Stimulated activated CD8-positive, alpha-beta memory T cell treated with anti-CD3 and anti-CD28 coated beads, Interleukin-12 subunit alpha, Interleukin-12 subunit beta, amount 100 ng/mL, for 24 hours (primary cell): ENCODE measurements around the gene DNMT3A.
"Not testable (repeated sequence)": the region's sequence is repeated elsewhere in the genome, so short reads cannot be mapped to it uniquely, and the experiment has no call there.

Experiments
- DNase-seq: peaks from one replicate; pipeline ENCODE4 v3.0.0-alpha.2; 2020; ENCODE audit errors: extremely low read depth

Gene DNMT3A

DNA sequence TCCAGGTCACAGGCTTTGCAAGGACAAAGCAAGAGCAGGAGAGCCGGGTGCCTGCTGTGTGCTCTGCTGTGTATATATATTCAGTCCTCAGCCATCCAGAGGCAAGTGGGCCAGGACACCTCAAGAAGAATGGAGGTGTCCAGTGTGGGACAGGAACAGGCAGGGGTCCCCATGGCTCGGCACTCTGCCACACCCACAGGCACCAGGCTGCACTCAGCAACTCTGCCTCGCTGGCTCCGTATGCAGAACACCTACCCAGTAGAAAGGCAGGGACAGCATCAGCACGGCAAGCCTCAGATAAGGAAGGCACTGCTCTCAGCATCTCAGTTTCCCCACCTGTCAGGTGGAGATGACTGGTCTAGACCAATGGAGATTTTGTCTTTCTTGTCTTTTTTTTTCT lies 57.8 kb downstream of the DNMT3A start:
- no peak for DNase-seq

DNA sequence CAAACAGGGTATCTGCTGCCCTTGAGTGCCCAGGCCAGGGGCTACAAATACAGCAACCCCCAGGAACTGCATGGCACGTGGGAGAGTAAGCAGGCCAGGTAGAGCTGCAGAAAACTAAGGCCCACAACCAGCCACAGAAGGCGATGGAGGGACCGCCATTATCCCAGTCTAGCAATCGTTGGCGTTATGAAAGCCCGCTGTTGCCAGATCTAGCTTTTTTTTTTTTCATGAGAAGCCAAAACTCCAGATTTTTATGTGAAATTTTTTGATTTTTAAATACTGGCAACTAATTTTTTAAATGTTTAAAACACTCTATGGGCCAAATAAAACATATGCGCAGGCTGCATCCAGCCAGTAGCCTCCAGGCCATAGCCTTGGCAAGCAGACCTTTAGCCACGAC lies 59.8 kb downstream of the DNMT3A start:
- no peak for DNase-seq

DNA sequence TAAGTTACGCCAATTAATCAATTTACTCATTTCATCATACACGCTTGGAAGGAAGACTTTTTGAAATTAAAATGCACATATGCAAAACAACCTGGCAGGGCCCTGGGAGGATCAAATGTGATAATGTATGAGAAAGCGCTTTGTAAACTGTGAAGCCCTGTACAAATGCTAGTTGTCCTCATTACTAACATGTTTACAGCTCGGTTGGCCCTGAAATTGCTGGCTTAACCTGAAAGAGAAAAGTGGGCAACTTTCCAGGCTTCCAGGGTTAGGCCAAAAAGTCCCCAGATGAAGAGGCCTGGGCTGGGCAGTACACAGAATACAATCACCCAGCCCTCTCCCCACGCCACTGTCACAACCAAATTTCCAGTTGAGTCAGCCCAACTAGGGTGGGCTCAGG lies 60.2 kb downstream of the DNMT3A start:
- DNase-seq: no peak

GRCh38 chr2:25280051-25280687 lies 61.6 kb downstream of the DNMT3A start:
- DNase-seq: no peak

- no peak for DNase-seq
Measured at GRCh38 chr2:25279091-25279651, 62.6 kb downstream of the DNMT3A start.

GRCh38 chr2:25276569-25277465 lies 64.9 kb downstream of the DNMT3A start:
- DNase-seq: peak; percentile 56

- no peak for DNase-seq
Measured at GRCh38 chr2:25275575-25275965, 66.2 kb downstream of the DNMT3A start.

DNA sequence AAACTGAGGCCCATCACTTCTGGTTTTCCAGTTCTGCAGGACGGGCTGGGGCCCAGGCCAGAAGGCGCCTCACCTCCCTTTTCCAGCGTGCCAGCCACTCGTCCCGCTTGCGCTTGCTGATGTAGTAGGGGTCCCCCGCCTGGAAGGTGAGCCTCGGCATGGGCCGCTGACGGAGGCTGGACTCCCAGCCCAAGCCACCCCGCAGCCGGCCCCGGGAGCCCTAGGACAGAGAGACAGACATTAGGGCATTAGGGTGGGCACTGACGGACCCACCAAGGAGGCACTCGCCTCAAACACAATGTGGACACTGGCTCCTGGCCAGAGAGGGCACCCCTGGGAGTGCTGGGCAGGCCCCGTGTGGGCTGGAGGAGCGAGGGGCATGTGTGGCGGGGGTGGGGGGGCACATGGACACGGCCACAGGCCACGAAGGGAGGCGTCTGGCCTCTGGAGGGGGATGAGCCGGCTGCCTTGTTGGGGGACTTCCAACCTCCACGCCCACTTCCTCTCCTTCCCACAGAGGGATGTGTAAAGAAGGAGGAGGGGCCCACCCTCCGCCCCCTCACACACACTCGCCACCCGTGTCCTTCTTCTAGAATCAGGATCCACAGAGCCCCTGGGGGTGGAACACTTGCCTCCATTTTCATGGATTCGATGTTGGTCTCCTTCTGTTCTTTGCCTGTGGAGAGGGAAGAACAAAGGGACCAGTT lies 66.7 kb downstream of the DNMT3A start:
- DNase-seq: no peak

DNA sequence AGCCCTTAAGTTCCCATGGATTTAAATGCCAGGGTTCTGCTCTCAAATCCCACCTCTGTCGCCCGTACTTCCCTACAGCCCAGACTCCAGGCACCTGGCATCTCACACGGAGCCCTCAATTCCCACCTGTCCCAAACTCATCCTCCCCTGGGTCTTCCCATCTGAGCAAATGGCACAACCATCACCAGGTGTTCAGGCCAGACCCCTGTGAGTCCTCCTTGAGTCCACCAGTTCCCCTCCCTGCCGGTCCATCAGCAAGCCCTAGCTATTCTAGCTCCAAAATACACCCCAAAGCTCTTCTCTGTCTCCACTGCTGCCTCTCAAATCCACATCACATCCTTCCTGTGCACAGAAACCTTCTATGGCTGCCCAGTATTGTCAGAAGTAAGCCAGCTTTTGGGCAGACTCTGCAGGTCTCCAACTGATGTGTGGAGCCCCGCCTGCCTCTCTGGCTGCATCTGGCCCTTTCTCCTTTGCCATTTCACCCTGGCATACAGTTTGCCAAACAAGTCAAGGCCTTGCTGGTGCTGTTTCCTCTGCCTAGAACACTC lies 67.7 kb downstream of the DNMT3A start:
- no peak for DNase-seq

- not testable (repeated sequence) for DNase-seq
Measured at GRCh38 chr2:25272705-25273104, 69.0 kb downstream of the DNMT3A start.

- no peak for DNase-seq
Measured at GRCh38 chr2:25270061-25270460, 71.7 kb downstream of the DNMT3A start.

GRCh38 chr2:25269233-25269632 lies 72.5 kb downstream of the DNMT3A start:
- no peak for DNase-seq

DNA sequence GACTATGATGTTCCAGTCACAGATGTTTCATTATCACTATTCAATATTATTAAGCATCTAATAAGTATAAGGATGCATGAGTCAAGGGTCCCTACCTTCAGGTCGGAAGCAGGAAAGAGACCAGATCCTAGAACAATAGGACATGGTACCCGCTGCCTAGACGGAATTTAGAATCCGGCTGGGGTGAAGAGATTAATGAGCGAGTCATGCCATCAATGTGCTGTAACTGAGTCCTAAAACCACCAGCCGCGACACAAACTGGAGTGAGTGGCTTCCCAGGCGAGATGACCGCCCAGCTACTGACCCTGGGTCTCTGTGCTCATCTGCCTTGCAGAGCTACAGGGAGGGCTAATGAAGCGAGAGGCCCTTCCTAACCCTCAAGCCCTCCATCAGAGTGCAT lies 73.6 kb downstream of the DNMT3A start:
- DNase-seq: no peak

DNA sequence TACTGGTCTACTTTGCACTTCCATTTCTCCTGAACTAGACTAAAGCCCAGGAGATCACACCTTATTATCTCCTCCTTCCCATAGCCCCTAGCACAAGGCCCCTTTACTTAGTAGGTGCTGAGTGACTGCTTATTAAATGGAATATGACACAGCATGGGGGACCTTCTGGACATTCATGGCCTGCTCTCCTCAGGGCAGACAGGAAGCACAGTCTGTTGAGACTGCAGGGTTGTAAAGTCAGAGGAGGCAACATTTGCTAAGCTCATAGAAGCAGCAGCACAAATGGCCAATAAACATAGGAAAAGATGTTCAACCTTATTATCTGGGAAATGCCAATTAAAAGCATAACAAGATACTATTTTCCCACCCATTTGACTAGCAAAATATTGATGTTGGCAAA lies 75.3 kb downstream of the DNMT3A start:
- DNase-seq: no peak

GRCh38 chr2:25265802-25266201 lies 75.9 kb downstream of the DNMT3A start:
- no peak for DNase-seq

DNA sequence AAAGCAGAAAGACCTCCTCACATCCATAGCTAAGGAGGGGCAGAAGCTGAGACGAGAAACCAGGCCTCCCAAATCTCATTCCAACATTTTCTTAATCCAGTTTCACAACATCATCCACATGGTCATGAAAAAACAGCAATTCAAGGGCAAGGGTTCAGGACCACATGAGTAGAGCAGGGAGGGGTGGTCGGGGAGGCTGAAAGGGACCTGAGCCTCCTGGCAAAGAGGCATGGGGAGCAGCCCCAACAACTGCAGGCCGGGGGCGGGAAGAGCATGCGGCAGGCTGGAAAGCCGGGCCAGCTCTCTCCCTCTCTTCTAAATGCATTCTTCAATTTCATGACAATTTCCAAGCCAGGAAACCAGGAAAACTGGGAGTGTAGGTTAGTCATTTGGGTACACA lies 76.7 kb downstream of the DNMT3A start:
- no peak for DNase-seq

DNA sequence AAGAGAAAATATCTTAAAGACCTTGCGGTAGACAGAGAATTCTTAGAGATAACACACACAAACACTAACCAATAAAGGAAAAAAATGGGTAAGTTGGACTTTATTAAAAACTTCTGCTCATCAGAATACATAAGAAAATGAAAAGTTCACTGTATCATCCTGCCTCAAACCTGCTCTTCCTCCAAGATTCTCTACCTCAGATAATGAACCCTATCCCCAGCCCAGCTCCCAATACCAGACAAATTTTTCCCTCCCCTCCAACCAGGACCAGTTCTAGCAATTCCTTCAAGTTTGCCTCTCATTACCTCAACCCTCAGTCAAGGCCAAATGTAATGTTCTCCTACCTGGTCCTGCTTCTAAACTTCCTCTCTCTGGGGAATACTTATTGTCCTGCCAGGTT lies 79.4 kb downstream of the DNMT3A start:
- DNase-seq: no peak

- DNase-seq: no peak
Measured at GRCh38 chr2:25259737-25260124, 82.0 kb downstream of the DNMT3A start.

DNA sequence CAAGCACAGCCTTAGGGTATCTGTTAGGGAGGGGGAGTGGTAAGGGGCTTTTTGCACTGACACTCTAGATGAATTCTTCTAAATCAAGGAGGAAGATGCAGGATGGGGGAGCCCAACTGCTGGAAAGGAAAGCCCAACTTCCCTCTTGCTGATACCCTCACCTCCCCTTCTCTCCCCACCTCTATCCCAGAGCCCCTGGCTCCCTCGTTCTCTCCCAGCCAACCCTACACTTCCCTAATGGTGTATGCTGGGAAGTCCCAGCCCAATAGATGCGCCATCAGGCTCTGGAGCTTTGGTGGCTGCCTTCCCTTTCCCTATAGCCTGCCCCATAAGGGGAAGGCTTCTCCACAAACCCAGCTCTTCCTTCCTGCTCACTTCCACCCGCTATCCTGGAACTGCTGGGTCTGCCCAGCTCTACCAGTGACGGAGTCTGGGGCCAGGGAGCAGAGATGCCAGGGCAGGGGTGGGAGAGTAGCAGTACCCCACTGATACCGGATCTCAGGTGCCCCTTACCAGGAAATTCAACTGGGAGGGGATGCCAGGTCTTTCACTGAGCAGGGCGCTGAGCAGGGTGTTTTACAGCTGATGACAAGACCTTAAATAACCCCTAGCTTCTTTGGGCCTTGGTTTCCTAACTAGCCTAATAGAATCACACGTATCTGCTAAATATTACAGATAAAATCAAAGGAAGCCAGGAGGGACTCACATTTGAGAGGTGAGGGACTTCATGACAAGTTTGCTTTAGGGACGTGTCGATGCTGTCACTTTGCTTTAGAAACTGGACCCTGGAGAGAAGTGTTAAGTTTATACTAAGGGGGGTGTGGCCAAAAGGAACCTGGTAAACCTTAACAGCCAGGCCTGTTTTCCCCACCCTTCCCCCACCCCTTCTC lies 82.6 kb downstream of the DNMT3A start:
- no peak for DNase-seq

- DNase-seq: no peak
Measured at GRCh38 chr2:25257931-25258846, 83.5 kb downstream of the DNMT3A start.
